DMS 273 treated with DMSO at 0.1 percent for 48 hours (cell line): ENCODE results near the gene DDRGK1.

ENCODE experiments used
- DNase-seq: peaks from one replicate; lab custom pipeline; 2025; lab: John Stamatoyannopoulos, UW

Gene DDRGK1

GRCh38 chr20:3235666-3236324 is 31.3 kb upstream of the DDRGK1 start:
- DNase-seq = no peak

- DNase-seq = no peak
These were observed 29.6 kb upstream of the DDRGK1 start for GRCh38 chr20:3233991-3234498.

GRCh38 chr20:3233131-3233990 is 28.9 kb upstream of the DDRGK1 start:
- DNase-seq = no peak

GRCh38 chr20:3231889-3232588 is 27.6 kb upstream of the DDRGK1 start:
- no peak for DNase-seq

- no peak for DNase-seq
These were observed 26.6 kb upstream of the DDRGK1 start for GRCh38 chr20:3231116-3231515.

- no peak for DNase-seq
These were observed 25.3 kb upstream of the DDRGK1 start for GRCh38 chr20:3229798-3230197.

- no peak for DNase-seq
These were observed 24.7 kb upstream of the DDRGK1 start for GRCh38 chr20:3229158-3229557.

- no peak for DNase-seq
These were observed 24.2 kb upstream of the DDRGK1 start for GRCh38 chr20:3228750-3229032.

GRCh38 chr20:3227936-3228749 is 23.7 kb upstream of the DDRGK1 start:
- DNase-seq = no peak

GRCh38 chr20:3227506-3227905 is 23.0 kb upstream of the DDRGK1 start:
- no peak for DNase-seq

- DNase-seq = no peak
These were observed 22.4 kb upstream of the DDRGK1 start for GRCh38 chr20:3226864-3227263.

- DNase-seq = no peak
These were observed 21.6 kb upstream of the DDRGK1 start for GRCh38 chr20:3226093-3226492.

- DNase-seq = no peak
These were observed 20.4 kb upstream of the DDRGK1 start for GRCh38 chr20:3224681-3225421.

GRCh38 chr20:3223994-3224680 is 19.7 kb upstream of the DDRGK1 start:
- DNase-seq = no peak

- DNase-seq = no peak
These were observed 19.1 kb upstream of the DDRGK1 start for GRCh38 chr20:3223651-3223993.

GRCh38 chr20:3222635-3223600 is 18.4 kb upstream of the DDRGK1 start:
- DNase-seq = no peak

GRCh38 chr20:3221398-3222226 is 17.1 kb upstream of the DDRGK1 start:
- DNase-seq = no peak

GRCh38 chr20:3218307-3218988 is 14.0 kb upstream of the DDRGK1 start:
- no peak for DNase-seq
